Measurements from ENCODE around the gene WDR27.
"Not testable (repeated sequence)": the region's sequence is repeated elsewhere in the genome, so short reads cannot be mapped to it uniquely, and the experiment has no call there.

Gene WDR27

DNA sequence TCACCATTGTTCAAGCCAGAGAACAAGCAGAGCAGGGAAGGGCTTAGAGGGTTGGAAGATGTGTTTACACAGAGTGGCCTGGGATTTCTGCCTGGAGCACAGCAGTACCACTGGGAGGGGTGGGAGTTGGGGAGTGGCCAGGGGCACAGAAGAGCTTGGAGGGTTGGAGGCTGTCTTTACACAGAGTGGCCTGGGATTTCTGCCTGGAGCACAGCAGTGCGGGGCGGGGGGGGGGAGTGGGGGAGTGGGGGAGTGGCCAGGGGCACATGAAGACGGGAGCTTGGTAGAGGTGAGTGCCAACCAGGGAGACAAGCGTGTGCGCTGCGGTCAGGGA lies 50.9 kb downstream of the WDR27 start:
- peaks cover 0 to 4% of the 10 kb centered on the region in 2 donors for H3K36me3 ChIP-seq (ENCODE audit: control insufficient read depth in 2 of 2, insufficient read depth in 2 of 2, low read length in 2 of 2)
- H3K4me3 ChIP-seq (ENCODE audit: low read length in 2 of 2), result no peak overlapping the region
- no peaks in the 10 kb centered on the region for H3K9me3 ChIP-seq (ENCODE audit: control insufficient read depth in 2 of 2, low read length in 2 of 2)
- no peak overlapping the region for H3K27ac ChIP-seq (ENCODE audit: low read length)
- no peaks in the 10 kb centered on the region for H3K27me3 ChIP-seq (ENCODE audit: control insufficient read depth in 1 of 2, insufficient read depth in 2 of 2, low read length in 2 of 2)
- H3K9ac ChIP-seq (ENCODE audit: low read length in 2 of 2), result no peak overlapping the region
- H3K4me1 ChIP-seq (ENCODE audit: control insufficient read depth, insufficient read depth, low read length), result no peaks in the 10 kb centered on the region

GRCh38 chr6:169650241-169650958 lies 51.4 kb downstream of the WDR27 start:
- no peak overlapping the region for H3K4me3 ChIP-seq (ENCODE audit: low read length in 2 of 2)

DNA sequence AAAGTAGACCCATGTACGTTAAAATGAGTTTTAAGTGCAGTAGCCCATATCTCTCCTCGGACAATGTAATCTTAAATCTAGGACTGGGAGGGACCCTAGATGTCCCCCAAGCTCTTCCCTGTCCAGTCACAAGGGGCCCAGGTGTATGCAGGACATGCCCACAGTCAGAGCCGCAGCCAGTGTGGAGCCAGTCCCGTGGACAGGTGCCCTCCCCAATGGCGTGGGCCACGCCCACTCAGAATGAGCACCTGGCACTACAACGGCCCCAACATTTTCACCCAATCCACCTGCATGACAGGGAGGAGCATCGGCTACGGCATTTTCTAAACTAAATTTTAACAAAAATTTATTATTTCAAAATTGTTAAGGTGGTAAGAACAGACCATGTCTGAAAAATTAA lies 53.2 kb downstream of the WDR27 start:
- Histone ChIP-seq H3K27ac (ENCODE audit: low read length) (no peak overlapping the region), H3K36me3 (ENCODE audit: control insufficient read depth in 2 of 2, insufficient read depth in 2 of 2, low read length in 2 of 2) (peaks cover 0 to 4% of the 10 kb centered on the region in 2 donors), H3K9ac (ENCODE audit: low read length in 2 of 2) (no peak overlapping the region), H3K4me3 (ENCODE audit: low read length in 2 of 2) (no peak overlapping the region), H3K27me3 (ENCODE audit: control insufficient read depth in 1 of 2, insufficient read depth in 2 of 2, low read length in 2 of 2) (no peaks in the 10 kb centered on the region), H3K9me3 (ENCODE audit: control insufficient read depth in 2 of 2, low read length in 2 of 2) (no peaks in the 10 kb centered on the region), H3K4me1 (ENCODE audit: control insufficient read depth, insufficient read depth, low read length) (no peaks in the 10 kb centered on the region)

More at GRCh38 chr6:169650241-169650958, 51.4 kb downstream of the WDR27 start:
- no peaks in the 10 kb centered on the region for H3K27me3 ChIP-seq (ENCODE audit: control insufficient read depth in 1 of 2, insufficient read depth in 2 of 2, low read length in 2 of 2)
- H3K9ac ChIP-seq (ENCODE audit: low read length in 2 of 2), result no peak overlapping the region
- no peaks in the 10 kb centered on the region for H3K4me1 ChIP-seq (ENCODE audit: control insufficient read depth, insufficient read depth, low read length)
- no peaks in the 10 kb centered on the region for H3K9me3 ChIP-seq (ENCODE audit: control insufficient read depth in 2 of 2, low read length in 2 of 2)
- peaks cover 0 to 4% of the 10 kb centered on the region in 2 donors for H3K36me3 ChIP-seq (ENCODE audit: control insufficient read depth in 2 of 2, insufficient read depth in 2 of 2, low read length in 2 of 2)
- no peak overlapping the region for H3K27ac ChIP-seq (ENCODE audit: low read length)

- no peak overlapping the region for H3K4me3 ChIP-seq (ENCODE audit: low read length in 2 of 2)
- no peak overlapping the region for H3K27ac ChIP-seq (ENCODE audit: low read length)
- no peaks in the 10 kb centered on the region for H3K9me3 ChIP-seq (ENCODE audit: control insufficient read depth in 2 of 2, low read length in 2 of 2)
- H3K9ac ChIP-seq (ENCODE audit: low read length in 2 of 2), result no peak overlapping the region
- peaks cover 0 to 4% of the 10 kb centered on the region in 2 donors for H3K36me3 ChIP-seq (ENCODE audit: control insufficient read depth in 2 of 2, insufficient read depth in 2 of 2, low read length in 2 of 2)
- no peaks in the 10 kb centered on the region for H3K4me1 ChIP-seq (ENCODE audit: control insufficient read depth, insufficient read depth, low read length)
- H3K27me3 ChIP-seq (ENCODE audit: control insufficient read depth in 1 of 2, insufficient read depth in 2 of 2, low read length in 2 of 2), result no peaks in the 10 kb centered on the region
These were observed 53.7 kb downstream of the WDR27 start for GRCh38 chr6:169648092-169648491.

DNA sequence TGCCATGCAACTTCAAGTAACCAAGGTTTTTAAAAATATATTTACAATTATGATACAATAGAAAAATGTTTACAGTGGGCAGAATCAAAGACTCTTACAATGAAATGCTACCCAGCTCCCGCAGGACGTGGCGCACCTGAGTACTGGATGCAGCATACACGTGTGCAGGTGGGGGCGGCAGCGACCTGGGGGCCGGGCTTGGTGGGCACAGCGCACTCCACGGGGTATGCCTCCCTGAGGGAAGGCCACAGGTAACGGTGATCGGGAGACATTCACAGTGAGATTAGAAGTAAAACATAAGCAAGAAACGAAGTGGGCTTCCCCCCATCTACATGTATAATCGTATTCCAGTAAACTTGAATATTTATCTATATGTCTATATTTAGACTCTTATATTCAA lies 54.2 kb downstream of the WDR27 start:
- Histone ChIP-seq H3K9ac (ENCODE audit: low read length in 2 of 2) (no peak overlapping the region), H3K27ac (ENCODE audit: low read length) (no peak overlapping the region), H3K36me3 (ENCODE audit: control insufficient read depth in 2 of 2, insufficient read depth in 2 of 2, low read length in 2 of 2) (peaks cover 0 to 4% of the 10 kb centered on the region in 2 donors), H3K4me1 (ENCODE audit: control insufficient read depth, insufficient read depth, low read length) (no peaks in the 10 kb centered on the region), H3K4me3 (ENCODE audit: low read length in 2 of 2) (no peak overlapping the region), H3K27me3 (ENCODE audit: control insufficient read depth in 1 of 2, insufficient read depth in 2 of 2, low read length in 2 of 2) (no peaks in the 10 kb centered on the region), H3K9me3 (ENCODE audit: control insufficient read depth in 2 of 2, low read length in 2 of 2) (no peaks in the 10 kb centered on the region)

DNA sequence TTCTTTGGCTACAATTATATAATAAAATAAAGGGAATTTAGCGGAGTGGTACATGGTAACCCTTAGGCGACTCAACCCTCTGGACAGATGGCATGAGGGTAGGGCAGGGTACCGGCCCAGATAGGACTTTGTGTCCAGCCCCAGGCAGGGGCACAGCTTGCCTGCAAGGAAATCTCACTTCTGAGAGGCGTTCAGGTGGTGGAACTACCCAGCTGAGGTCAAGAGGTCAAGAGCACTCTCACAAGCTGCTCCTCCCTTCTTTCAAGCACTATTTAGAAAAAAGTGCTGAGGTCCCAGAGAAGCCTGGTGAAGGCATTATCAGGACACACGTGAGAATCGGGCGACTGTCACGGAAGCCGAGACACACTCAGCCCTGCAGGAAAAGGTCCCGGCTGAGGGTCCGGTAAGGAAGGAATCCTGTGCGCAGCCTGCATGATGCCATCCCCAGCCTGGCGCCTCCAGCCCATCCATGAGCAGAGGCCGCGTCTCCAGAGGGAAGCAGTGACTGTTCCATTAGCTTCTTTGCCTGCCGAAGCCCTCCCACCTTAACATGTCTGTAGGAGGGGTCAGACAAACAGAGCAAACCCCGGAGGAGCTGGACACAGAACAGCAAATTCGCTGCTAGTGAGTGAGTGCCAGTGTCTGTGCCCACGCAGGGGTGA lies 54.8 kb downstream of the WDR27 start:
- Histone ChIP-seq H3K27ac (ENCODE audit: low read length) (no peak overlapping the region), H3K4me1 (ENCODE audit: control insufficient read depth, insufficient read depth, low read length) (no peaks in the 10 kb centered on the region), H3K9me3 (ENCODE audit: control insufficient read depth in 2 of 2, low read length in 2 of 2) (no peaks in the 10 kb centered on the region), H3K4me3 (ENCODE audit: low read length in 2 of 2) (no peak overlapping the region), H3K9ac (ENCODE audit: low read length in 2 of 2) (no peak overlapping the region), H3K27me3 (ENCODE audit: control insufficient read depth in 1 of 2, insufficient read depth in 2 of 2, low read length in 2 of 2) (no peaks in the 10 kb centered on the region), H3K36me3 (ENCODE audit: control insufficient read depth in 2 of 2, insufficient read depth in 2 of 2, low read length in 2 of 2) (peaks cover 0 to 4% of the 10 kb centered on the region in 2 donors)

GRCh38 chr6:169645459-169645858 lies 56.4 kb downstream of the WDR27 start:
- not testable (repeated sequence) for H3K9ac ChIP-seq (ENCODE audit: low read length in 2 of 2); H3K27me3 ChIP-seq (ENCODE audit: control insufficient read depth in 1 of 2, insufficient read depth in 2 of 2, low read length in 2 of 2); H3K36me3 ChIP-seq (ENCODE audit: control insufficient read depth in 2 of 2, insufficient read depth in 2 of 2, low read length in 2 of 2); H3K9me3 ChIP-seq (ENCODE audit: control insufficient read depth in 2 of 2, low read length in 2 of 2); H3K27ac ChIP-seq (ENCODE audit: low read length); H3K4me3 ChIP-seq (ENCODE audit: low read length in 2 of 2); H3K4me1 ChIP-seq (ENCODE audit: control insufficient read depth, insufficient read depth, low read length)

DNA sequence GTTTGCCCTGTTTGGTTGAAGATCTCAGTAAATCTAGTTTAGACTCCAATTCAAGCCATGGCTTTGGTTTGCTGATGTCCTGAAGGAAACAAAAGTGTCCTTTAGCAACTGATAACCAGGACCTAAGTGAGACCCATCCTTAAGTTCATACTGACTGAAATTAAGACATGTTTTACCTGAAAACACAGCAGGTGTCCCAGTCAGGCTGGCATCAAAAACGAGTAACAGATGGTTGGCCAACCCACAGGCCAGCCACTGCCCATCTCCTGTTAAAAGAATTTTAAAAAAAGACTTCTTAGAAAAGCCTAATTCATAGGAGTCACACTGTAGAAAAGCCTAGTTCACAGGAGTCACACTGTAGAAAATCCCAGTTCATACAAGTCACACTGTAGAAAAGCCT lies 58.3 kb downstream of the WDR27 start:
- Histone ChIP-seq H3K4me3 (ENCODE audit: low read length in 2 of 2) (no peak overlapping the region), H3K27me3 (ENCODE audit: control insufficient read depth in 1 of 2, insufficient read depth in 2 of 2, low read length in 2 of 2) (no peaks in the 10 kb centered on the region), H3K9me3 (ENCODE audit: control insufficient read depth in 2 of 2, low read length in 2 of 2) (no peaks in the 10 kb centered on the region), H3K9ac (ENCODE audit: low read length in 2 of 2) (no peak overlapping the region), H3K27ac (ENCODE audit: low read length) (no peak overlapping the region), H3K4me1 (ENCODE audit: control insufficient read depth, insufficient read depth, low read length) (no peaks in the 10 kb centered on the region), H3K36me3 (ENCODE audit: control insufficient read depth in 2 of 2, insufficient read depth in 2 of 2, low read length in 2 of 2) (peaks cover 0 to 2% of the 10 kb centered on the region in 2 donors)

- Histone ChIP-seq H3K9me3 (ENCODE audit: control insufficient read depth in 2 of 2, low read length in 2 of 2) (no peaks in the 10 kb centered on the region), H3K36me3 (ENCODE audit: control insufficient read depth in 2 of 2, insufficient read depth in 2 of 2, low read length in 2 of 2) (peaks cover 3 to 4% of the 10 kb centered on the region in 2 donors)
These were observed 59.4 kb downstream of the WDR27 start for GRCh38 chr6:169642455-169642854.

DNA sequence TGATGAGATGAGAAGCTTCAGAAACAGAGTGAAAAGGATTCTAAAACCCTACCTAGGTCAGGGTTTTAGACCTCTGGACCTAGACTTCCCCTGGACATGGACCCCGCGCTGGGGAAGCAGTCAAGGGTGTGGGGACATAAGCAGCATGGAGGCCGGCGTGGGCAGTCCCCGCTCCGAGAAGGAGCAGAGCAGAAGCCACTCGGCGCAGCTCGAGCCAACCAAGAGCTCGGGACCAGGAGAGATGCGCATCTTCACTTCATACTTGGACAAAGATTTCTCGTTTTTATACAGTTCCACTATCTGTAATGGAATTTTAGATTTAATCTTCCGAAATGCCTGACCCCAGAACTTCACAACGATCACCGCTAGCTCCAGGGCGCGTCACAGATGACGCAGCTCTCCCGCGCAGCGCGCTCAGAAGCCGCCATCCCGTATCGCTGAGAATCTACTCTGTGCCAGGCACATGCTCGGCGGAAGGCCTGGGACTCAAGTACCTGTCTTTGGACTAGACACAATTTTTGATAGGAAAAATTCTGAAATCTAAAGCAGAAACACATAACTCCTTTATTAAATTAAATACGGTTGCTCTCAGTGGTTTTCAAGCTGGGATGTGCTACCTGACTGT lies 60.3 kb downstream of the WDR27 start:
- Histone ChIP-seq H3K9ac (ENCODE audit: low read length in 2 of 2) (no peak overlapping the region), H3K36me3 (ENCODE audit: control insufficient read depth in 2 of 2, insufficient read depth in 2 of 2, low read length in 2 of 2) (peaks cover 6 to 7% of the 10 kb centered on the region in 2 donors), H3K4me1 (ENCODE audit: control insufficient read depth, insufficient read depth, low read length) (no peaks in the 10 kb centered on the region), H3K9me3 (ENCODE audit: control insufficient read depth in 2 of 2, low read length in 2 of 2) (no peaks in the 10 kb centered on the region), H3K27me3 (ENCODE audit: control insufficient read depth in 1 of 2, insufficient read depth in 2 of 2, low read length in 2 of 2) (no peaks in the 10 kb centered on the region), H3K27ac (ENCODE audit: low read length) (no peak overlapping the region), H3K4me3 (ENCODE audit: low read length in 2 of 2) (no peak overlapping the region)

More at GRCh38 chr6:169642455-169642854, 59.4 kb downstream of the WDR27 start:
- H3K27ac ChIP-seq (ENCODE audit: low read length), result no peak overlapping the region
- H3K27me3 ChIP-seq (ENCODE audit: control insufficient read depth in 1 of 2, insufficient read depth in 2 of 2, low read length in 2 of 2), result no peaks in the 10 kb centered on the region
- no peaks in the 10 kb centered on the region for H3K4me1 ChIP-seq (ENCODE audit: control insufficient read depth, insufficient read depth, low read length)
- H3K4me3 ChIP-seq (ENCODE audit: low read length in 2 of 2), result no peak overlapping the region
- no peak overlapping the region for H3K9ac ChIP-seq (ENCODE audit: low read length in 2 of 2)

GRCh38 chr6:169640983-169641382 lies 60.8 kb downstream of the WDR27 start:
- Histone ChIP-seq H3K9ac (ENCODE audit: low read length in 2 of 2) (no peak overlapping the region), H3K4me3 (ENCODE audit: low read length in 2 of 2) (no peak overlapping the region), H3K27me3 (ENCODE audit: control insufficient read depth in 1 of 2, insufficient read depth in 2 of 2, low read length in 2 of 2) (no peaks in the 10 kb centered on the region), H3K27ac (ENCODE audit: low read length) (no peak overlapping the region), H3K36me3 (ENCODE audit: control insufficient read depth in 2 of 2, insufficient read depth in 2 of 2, low read length in 2 of 2) (peaks cover 6 to 7% of the 10 kb centered on the region in 2 donors), H3K4me1 (ENCODE audit: control insufficient read depth, insufficient read depth, low read length) (no peaks in the 10 kb centered on the region), H3K9me3 (ENCODE audit: control insufficient read depth in 2 of 2, low read length in 2 of 2) (no peaks in the 10 kb centered on the region)

Data from stomach smooth muscle (tissue), 2 donors.